CD8-positive, alpha-beta memory T cell (primary cell): ENCODE results near the gene PPFIA2. TPM values are rescaled to one million over a fixed set of nuclear protein-coding genes. Genes with fewer than 3 reads are reported as not detected.

Experiments used
- CTCF ChIA-PET: fragments of 350-600 bp; sonication (Branson Sonifier 250); formaldehyde crosslinking; loops from one replicate; lab custom pipeline; 2021; ENCODE audit warnings: antibody characterized with exemption; lab: Charles Lee
- POLR2A ChIA-PET: fragments of 350-600 bp; sonication (Branson Sonifier 250); formaldehyde crosslinking; loops from one replicate; lab custom pipeline; 2021; ENCODE audit warnings: antibody characterized with exemption; lab: Charles Lee
- DNase-seq, 5 donors: peaks; one replicate each; pipeline versions ENCODE4 v3.0.0 to v3.0.0-alpha.2; 2020 to 2022; ENCODE audit warnings: mixed read lengths in 1 of 5
- H3K27ac ChIP-seq: one replicate; pipeline ENCODE4 v1.7.0; 2013; ENCODE audit warnings: low read depth, mild to moderate bottlenecking, low read length, moderate library complexity
- H3K27me3 ChIP-seq: 2 replicates; pipeline ENCODE4 v1.7.0; 2013; ENCODE audit warnings: low read length, mild to moderate bottlenecking; ENCODE audit not compliant: insufficient read depth, poor library complexity, severe bottlenecking
- H3K36me3 ChIP-seq: 2 replicates; pipeline ENCODE4 v1.7.0; 2013; ENCODE audit warnings: mild to moderate bottlenecking, low read length, moderate library complexity; ENCODE audit not compliant: insufficient read depth
- H3K4me1 ChIP-seq: 2 replicates; pipeline ENCODE4 v1.7.0; 2013; ENCODE audit warnings: mild to moderate bottlenecking, low read length, moderate library complexity; ENCODE audit not compliant: insufficient read depth
- H3K4me3 ChIP-seq: 2 replicates; pipeline ENCODE4 v1.7.0; 2013; ENCODE audit warnings: mild to moderate bottlenecking, low read length
- H3K9me3 ChIP-seq: 2 replicates; pipeline ENCODE4 v1.7.0; 2013; ENCODE audit warnings: mild to moderate bottlenecking, low read length
- H3K27ac Mint-ChIP-seq, 8 donors: one replicate each; pipeline ENCODE4 v1.8.0; 2020 to 2021; ENCODE audit warnings: mixed read lengths in 8 of 8, mild to moderate bottlenecking in 6 of 8, inconsistent platforms in 3 of 8, moderate library complexity in 3 of 8
- H3K27me3 Mint-ChIP-seq, 2 donors: one replicate each; pipeline ENCODE4 v1.8.0; 2020 to 2021; ENCODE audit warnings: mixed read lengths in 2 of 2, mild to moderate bottlenecking in 1 of 2, moderate library complexity in 1 of 2
- H3K36me3 Mint-ChIP-seq, 3 donors: one replicate each; pipeline ENCODE4 v1.8.0; 2020 to 2021; ENCODE audit warnings: mixed read lengths in 3 of 3, inconsistent platforms in 1 of 3, mild to moderate bottlenecking in 1 of 3
- H3K4me1 Mint-ChIP-seq, 3 donors: one replicate each; pipeline ENCODE4 v1.8.0; 2020 to 2021; ENCODE audit warnings: mixed read lengths in 3 of 3, inconsistent platforms in 1 of 3, mild to moderate bottlenecking in 1 of 3
- H3K4me3 Mint-ChIP-seq, 7 donors: one replicate each; pipeline ENCODE4 v1.8.0; 2020 to 2021; ENCODE audit warnings: mixed read lengths in 7 of 7, mild to moderate bottlenecking in 6 of 7, moderate library complexity in 4 of 7, inconsistent platforms in 2 of 7
- H3K9me3 Mint-ChIP-seq, 5 donors: one replicate each; pipeline ENCODE4 v1.8.0; 2020 to 2022; ENCODE audit warnings: mixed read lengths in 5 of 5, mild to moderate bottlenecking in 3 of 5, moderate library complexity in 2 of 5, inconsistent platforms in 1 of 5
- polyA plus RNA-seq: library from polyadenylated mRNA; unstranded; fragments of 300-500 nt; fragmentation: Illumina TruSeq; gene quantifications from one replicate; pipeline ENCODE4 v1.2.3, GENCODE V29; 2021
- total RNA-seq, 2 experiments: library from RNA; stranded (reverse); gene quantifications; one replicate each; pipeline ENCODE4 v1.2.3, GENCODE V29; 2021

PPFIA2 gene
- total and polyA plus RNA-seq, 3 experiments from 2014 or later, result not detected

GRCh38 chr12:81350309-81350708 lies 408.8 kb downstream of the PPFIA2 start:
- POLR2A ChIA-PET, result no interaction called here
- no peak for DNase-seq
- H3K4me3 Mint-ChIP-seq, result no peak overlapping the region
- Histone ChIP-seq H3K36me3 (no peaks in the 10 kb centered on the region), H3K9me3 (no peaks in the 10 kb centered on the region), H3K27me3 (no peaks in the 10 kb centered on the region), H3K27ac (no peak overlapping the region), H3K4me1 (no peaks in the 10 kb centered on the region), H3K4me3 (no peak overlapping the region)
- no peaks in the 10 kb centered on the region for H3K4me1 Mint-ChIP-seq
- no peaks in the 10 kb centered on the region for H3K36me3 Mint-ChIP-seq
- H3K27ac Mint-ChIP-seq, result no peak overlapping the region
- H3K9me3 Mint-ChIP-seq, result peaks cover 0 to 11% (median 3%) of the 10 kb centered on the region in 5 donors
- no peaks in the 10 kb centered on the region for H3K27me3 Mint-ChIP-seq
- CTCF ChIA-PET, result no interaction called here

GRCh38 chr12:81347404-81347803 lies 411.7 kb downstream of the PPFIA2 start:
- no peak for DNase-seq
- Mint-ChIP-seq H3K36me3 (no peaks in the 10 kb centered on the region), H3K9me3 (peaks cover 0 to 6% (median 3%) of the 10 kb centered on the region in 5 donors), H3K4me1 (no peaks in the 10 kb centered on the region), H3K27me3 (no peaks in the 10 kb centered on the region), H3K27ac (no peak overlapping the region), H3K4me3 (no peak overlapping the region)
- Histone ChIP-seq H3K27me3 (no peaks in the 10 kb centered on the region), H3K4me3 (no peak overlapping the region), H3K9me3 (no peaks in the 10 kb centered on the region), H3K4me1 (no peaks in the 10 kb centered on the region), H3K27ac (no peak overlapping the region), H3K36me3 (no peaks in the 10 kb centered on the region)
- ChIA-PET POLR2A (no interaction called here), CTCF (no interaction called here)

DNA sequence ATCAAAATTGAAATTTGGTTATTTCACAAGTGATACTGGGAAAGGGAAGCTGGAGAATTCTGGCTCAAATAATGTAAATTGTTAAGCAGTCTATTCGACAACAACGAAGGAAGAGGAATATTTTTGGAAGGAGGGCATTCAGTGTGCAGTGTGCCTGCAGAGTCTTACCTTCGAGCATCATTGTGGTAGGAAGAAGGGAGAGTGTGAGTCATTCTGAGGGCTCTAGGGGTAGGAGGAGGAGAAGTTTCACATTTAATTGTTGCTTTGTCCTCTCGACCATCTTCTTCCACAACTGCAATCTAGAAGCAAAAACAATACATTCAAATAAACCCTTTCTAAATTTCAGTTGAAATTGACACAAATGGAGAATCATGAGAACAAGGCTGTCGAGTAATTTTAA lies 418.2 kb downstream of the PPFIA2 start:
- Histone ChIP-seq H3K36me3 (no peaks in the 10 kb centered on the region), H3K4me1 (no peaks in the 10 kb centered on the region), H3K4me3 (no peak overlapping the region), H3K9me3 (no peaks in the 10 kb centered on the region), H3K27me3 (no peaks in the 10 kb centered on the region), H3K27ac (no peak overlapping the region)
- Mint-ChIP-seq H3K27ac (no peak overlapping the region), H3K36me3 (no peaks in the 10 kb centered on the region), H3K27me3 (no peaks in the 10 kb centered on the region), H3K4me3 (no peak overlapping the region), H3K4me1 (no peaks in the 10 kb centered on the region), H3K9me3 (peaks cover 0 to 21% (median 2%) of the 10 kb centered on the region in 5 donors)
- no peak for DNase-seq
- ChIA-PET POLR2A (no interaction called here), CTCF (no interaction called here)

GRCh38 chr12:81339071-81339470 lies 420.1 kb downstream of the PPFIA2 start:
- no peaks in the 10 kb centered on the region for H3K27me3 Mint-ChIP-seq
- DNase-seq, result no peak
- CTCF ChIA-PET, result no interaction called here
- no peak overlapping the region for H3K4me3 Mint-ChIP-seq
- H3K9me3 Mint-ChIP-seq, result peaks cover 0 to 23% (median 4%) of the 10 kb centered on the region in 5 donors
- H3K4me1 ChIP-seq, result no peaks in the 10 kb centered on the region
- POLR2A ChIA-PET, result no interaction called here
- H3K36me3 Mint-ChIP-seq, result no peaks in the 10 kb centered on the region
- H3K4me3 ChIP-seq, result no peak overlapping the region
- H3K27me3 ChIP-seq, result no peaks in the 10 kb centered on the region
- H3K27ac ChIP-seq, result no peak overlapping the region
- H3K27ac Mint-ChIP-seq, result no peak overlapping the region
- no peaks in the 10 kb centered on the region for H3K9me3 ChIP-seq
- H3K4me1 Mint-ChIP-seq, result no peaks in the 10 kb centered on the region
- H3K36me3 ChIP-seq, result no peaks in the 10 kb centered on the region

DNA sequence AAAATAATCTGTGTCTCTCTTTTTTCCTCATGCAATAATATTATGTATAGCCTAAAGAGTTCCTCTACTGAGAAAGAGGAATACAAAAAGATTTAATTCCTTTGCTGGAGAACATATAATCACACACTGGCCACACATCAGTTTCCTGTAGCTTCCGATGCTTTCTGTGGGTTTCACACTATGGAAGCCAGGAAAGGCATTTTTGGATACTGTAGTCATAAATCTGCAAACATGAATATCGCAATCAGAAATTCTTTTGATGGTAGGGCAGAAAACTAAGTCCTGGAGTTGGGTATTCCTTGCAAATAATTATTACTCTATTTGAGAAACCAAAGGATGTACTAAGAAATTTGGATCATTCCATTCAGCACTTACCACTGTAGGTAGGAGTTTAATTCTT lies 421.3 kb downstream of the PPFIA2 start:
- POLR2A ChIA-PET, result no interaction called here
- no peaks in the 10 kb centered on the region for H3K9me3 ChIP-seq
- no peak overlapping the region for H3K4me3 ChIP-seq
- no peaks in the 10 kb centered on the region for H3K4me1 Mint-ChIP-seq
- H3K4me1 ChIP-seq, result no peaks in the 10 kb centered on the region
- no peaks in the 10 kb centered on the region for H3K36me3 Mint-ChIP-seq
- CTCF ChIA-PET, result no interaction called here
- no peaks in the 10 kb centered on the region for H3K36me3 ChIP-seq
- no peak overlapping the region for H3K27ac ChIP-seq
- H3K9me3 Mint-ChIP-seq, result peaks cover 0 to 32% (median 8%) of the 10 kb centered on the region in 5 donors
- no peaks in the 10 kb centered on the region for H3K27me3 Mint-ChIP-seq
- DNase-seq, result no peak
- H3K27ac Mint-ChIP-seq, result no peak overlapping the region
- H3K27me3 ChIP-seq, result no peaks in the 10 kb centered on the region
- no peak overlapping the region for H3K4me3 Mint-ChIP-seq

GRCh38 chr12:81333812-81334211 lies 425.3 kb downstream of the PPFIA2 start:
- DNase-seq, result no peak
- ChIA-PET POLR2A (no interaction called here), CTCF (no interaction called here)
- H3K27me3 ChIP-seq, result no peaks in the 10 kb centered on the region
- H3K4me1 ChIP-seq, result no peaks in the 10 kb centered on the region
- H3K4me3 Mint-ChIP-seq, result no peak overlapping the region
- H3K27ac Mint-ChIP-seq, result no peak overlapping the region
- no peaks in the 10 kb centered on the region for H3K4me1 Mint-ChIP-seq
- no peaks in the 10 kb centered on the region for H3K36me3 ChIP-seq
- peaks cover 0 to 33% (median 7%) of the 10 kb centered on the region in 5 donors for H3K9me3 Mint-ChIP-seq
- H3K27ac ChIP-seq, result no peak overlapping the region
- no peaks in the 10 kb centered on the region for H3K36me3 Mint-ChIP-seq
- H3K4me3 ChIP-seq, result no peak overlapping the region
- H3K27me3 Mint-ChIP-seq, result no peaks in the 10 kb centered on the region
- H3K9me3 ChIP-seq, result no peaks in the 10 kb centered on the region

- no peak for DNase-seq
- Mint-ChIP-seq H3K4me1 (no peaks in the 10 kb centered on the region), H3K27me3 (no peaks in the 10 kb centered on the region), H3K4me3 (no peak overlapping the region), H3K27ac (no peak overlapping the region), H3K9me3 (peaks cover 0 to 37% (median 9%) of the 10 kb centered on the region in 5 donors), H3K36me3 (no peaks in the 10 kb centered on the region)
- Histone ChIP-seq H3K36me3 (no peaks in the 10 kb centered on the region), H3K27ac (no peak overlapping the region), H3K4me3 (no peak overlapping the region), H3K4me1 (no peaks in the 10 kb centered on the region), H3K27me3 (no peaks in the 10 kb centered on the region), H3K9me3 (no peaks in the 10 kb centered on the region)
- ChIA-PET POLR2A (no interaction called here), CTCF (no interaction called here)
Measured at GRCh38 chr12:81332054-81332453, 427.1 kb downstream of the PPFIA2 start.

- no peak overlapping the region for H3K4me3 Mint-ChIP-seq
- no peak overlapping the region for H3K27ac Mint-ChIP-seq
- Histone ChIP-seq H3K9me3 (no peaks in the 10 kb centered on the region), H3K27ac (no peak overlapping the region), H3K4me3 (no peak overlapping the region), H3K4me1 (no peaks in the 10 kb centered on the region), H3K36me3 (no peaks in the 10 kb centered on the region), H3K27me3 (no peaks in the 10 kb centered on the region)
- H3K27me3 Mint-ChIP-seq, result no peaks in the 10 kb centered on the region
- H3K9me3 Mint-ChIP-seq, result peaks cover 0 to 31% (median 9%) of the 10 kb centered on the region in 5 donors
- H3K4me1 Mint-ChIP-seq, result no peaks in the 10 kb centered on the region
- H3K36me3 Mint-ChIP-seq, result no peaks in the 10 kb centered on the region
- ChIA-PET POLR2A (no interaction called here), CTCF (no interaction called here)
- no peak for DNase-seq
Measured at GRCh38 chr12:81330480-81330879, 428.7 kb downstream of the PPFIA2 start.

DNA sequence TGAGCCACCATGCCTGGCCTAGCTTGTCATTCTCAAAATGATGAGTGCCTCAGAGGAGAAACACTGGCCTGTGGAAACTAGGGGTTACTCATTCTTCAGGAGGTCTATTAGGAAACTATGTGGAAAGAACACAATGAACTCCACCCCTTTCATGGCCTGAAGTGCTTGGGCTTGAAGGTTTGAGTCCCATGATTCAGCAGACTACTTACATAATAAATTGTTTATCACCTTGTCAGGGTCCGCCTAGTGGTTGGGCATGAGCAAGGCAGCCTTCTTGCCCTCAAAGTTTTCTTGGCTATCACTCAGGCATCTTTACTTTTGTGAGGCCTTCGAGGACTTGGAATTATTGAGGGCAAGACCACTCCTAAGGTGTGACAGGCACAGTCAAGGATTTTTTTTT lies 430.1 kb downstream of the PPFIA2 start:
- H3K4me1 ChIP-seq, result no peaks in the 10 kb centered on the region
- CTCF ChIA-PET, result no interaction called here
- no peak overlapping the region for H3K4me3 Mint-ChIP-seq
- H3K27ac ChIP-seq, result no peak overlapping the region
- no peaks in the 10 kb centered on the region for H3K36me3 ChIP-seq
- H3K4me1 Mint-ChIP-seq, result no peaks in the 10 kb centered on the region
- no peak overlapping the region for H3K27ac Mint-ChIP-seq
- no peaks in the 10 kb centered on the region for H3K27me3 Mint-ChIP-seq
- H3K36me3 Mint-ChIP-seq, result no peaks in the 10 kb centered on the region
- no peaks in the 10 kb centered on the region for H3K27me3 ChIP-seq
- no peaks in the 10 kb centered on the region for H3K9me3 ChIP-seq
- peaks cover 0 to 34% (median 6%) of the 10 kb centered on the region in 5 donors for H3K9me3 Mint-ChIP-seq
- no peak for DNase-seq
- H3K4me3 ChIP-seq, result no peak overlapping the region
- POLR2A ChIA-PET, result no interaction called here
